CD4-positive, alpha-beta T cell treated with Interferon gamma for 1 hour (primary cell): ENCODE results near the gene CBLN1.

ENCODE experiments used
- DNase-seq: peaks from one replicate; pipeline ENCODE4 v3.0.0-alpha.2; 2020

The CBLN1 gene

GRCh38 chr16:49281480-49281842, at the start of gene CBLN1:
Gene CBLN1, minus strand, starts transcription at chr16:49281838. Its CDS starts 373 bp downstream, at chr16:49281465.
- no peak for DNase-seq

- no peak for DNase-seq
Observed at GRCh38 chr16:49330562-49331201, 49.0 kb upstream of the CBLN1 start.

- DNase-seq, result no peak
Observed at GRCh38 chr16:49328325-49328724, 46.7 kb upstream of the CBLN1 start.

GRCh38 chr16:49327466-49327865, 45.8 kb upstream of the CBLN1 start:
- no peak for DNase-seq

- DNase-seq, result no peak
Observed at GRCh38 chr16:49324703-49325102, 43.1 kb upstream of the CBLN1 start.

- no peak for DNase-seq
Observed at GRCh38 chr16:49315602-49316001, 34.0 kb upstream of the CBLN1 start.

- DNase-seq, result no peak
Observed at GRCh38 chr16:49312389-49312985, 30.8 kb upstream of the CBLN1 start.

GRCh38 chr16:49311823-49312222, 30.2 kb upstream of the CBLN1 start:
- DNase-seq, result no peak

GRCh38 chr16:49307176-49307575, 25.5 kb upstream of the CBLN1 start:
- DNase-seq, result no peak

- no peak for DNase-seq
Observed at GRCh38 chr16:49305406-49305805, 23.8 kb upstream of the CBLN1 start.

GRCh38 chr16:49292413-49292812, 10.8 kb upstream of the CBLN1 start:
- DNase-seq, result no peak

GRCh38 chr16:49287572-49287971, 5.9 kb upstream of the CBLN1 start:
- no peak for DNase-seq

- no peak for DNase-seq
Observed at GRCh38 chr16:49284962-49285361, 3.3 kb upstream of the CBLN1 start.

- DNase-seq, result no peak
Observed at GRCh38 chr16:49283376-49284049, 1.9 kb upstream of the CBLN1 start.

GRCh38 chr16:49282690-49283375, 1.2 kb upstream of the CBLN1 start:
- DNase-seq, result no peak

GRCh38 chr16:49281843-49282642, 405 bp upstream of the CBLN1 start:
- DNase-seq, result peak; percentile 4

GRCh38 chr16:49280841-49281371, 732 bp downstream of the CBLN1 start:
- no peak for DNase-seq

- DNase-seq, result no peak
Observed at GRCh38 chr16:49280105-49280741, 1.4 kb downstream of the CBLN1 start.

- no peak for DNase-seq
Observed at GRCh38 chr16:49278944-49279725, 2.5 kb downstream of the CBLN1 start.

GRCh38 chr16:49278567-49278827, 3.1 kb downstream of the CBLN1 start:
- no peak for DNase-seq

GRCh38 chr16:49277766-49278566, 3.7 kb downstream of the CBLN1 start:
- DNase-seq, result no peak
